ENCODE measurements around the gene CKAP4.

The CKAP4 gene

DNA sequence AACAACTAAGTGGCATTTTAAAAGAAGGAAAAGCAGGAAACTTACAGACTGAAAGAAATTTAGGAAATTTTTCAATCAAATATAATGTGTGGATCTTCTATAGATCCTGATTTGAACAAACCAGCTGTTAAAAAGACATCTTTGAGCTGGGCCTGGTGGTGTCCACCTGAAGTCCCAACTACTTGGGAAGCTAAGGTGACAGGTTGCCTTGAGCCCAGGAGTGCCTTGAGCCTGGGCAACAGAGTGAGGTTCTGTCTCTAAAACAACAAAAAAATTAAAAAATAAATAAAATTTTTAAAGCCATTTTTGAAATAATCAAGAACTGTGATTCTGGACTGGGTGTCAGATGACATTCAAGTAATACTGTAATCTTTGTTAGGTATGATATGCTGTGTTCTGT, 7.0 kb downstream of the CKAP4 start:
- H3K27ac ChIP-seq, result no peak overlapping the region
- TF ChIP-seq, protein P1, sequence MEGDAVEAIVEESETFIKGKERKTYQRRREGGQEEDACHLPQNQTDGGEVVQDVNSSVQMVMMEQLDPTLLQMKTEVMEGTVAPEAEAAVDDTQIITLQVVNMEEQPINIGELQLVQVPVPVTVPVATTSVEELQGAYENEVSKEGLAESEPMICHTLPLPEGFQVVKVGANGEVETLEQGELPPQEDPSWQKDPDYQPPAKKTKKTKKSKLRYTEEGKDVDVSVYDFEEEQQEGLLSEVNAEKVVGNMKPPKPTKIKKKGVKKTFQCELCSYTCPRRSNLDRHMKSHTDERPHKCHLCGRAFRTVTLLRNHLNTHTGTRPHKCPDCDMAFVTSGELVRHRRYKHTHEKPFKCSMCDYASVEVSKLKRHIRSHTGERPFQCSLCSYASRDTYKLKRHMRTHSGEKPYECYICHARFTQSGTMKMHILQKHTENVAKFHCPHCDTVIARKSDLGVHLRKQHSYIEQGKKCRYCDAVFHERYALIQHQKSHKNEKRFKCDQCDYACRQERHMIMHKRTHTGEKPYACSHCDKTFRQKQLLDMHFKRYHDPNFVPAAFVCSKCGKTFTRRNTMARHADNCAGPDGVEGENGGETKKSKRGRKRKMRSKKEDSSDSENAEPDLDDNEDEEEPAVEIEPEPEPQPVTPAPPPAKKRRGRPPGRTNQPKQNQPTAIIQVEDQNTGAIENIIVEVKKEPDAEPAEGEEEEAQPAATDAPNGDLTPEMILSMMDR (IDR thresholded peaks at IDR 0.05), result no peak
- no peak for TF ChIP-seq ZFX (IDR thresholded peaks at IDR 0.05; ENCODE audit: borderline replicate concordance)

DNA sequence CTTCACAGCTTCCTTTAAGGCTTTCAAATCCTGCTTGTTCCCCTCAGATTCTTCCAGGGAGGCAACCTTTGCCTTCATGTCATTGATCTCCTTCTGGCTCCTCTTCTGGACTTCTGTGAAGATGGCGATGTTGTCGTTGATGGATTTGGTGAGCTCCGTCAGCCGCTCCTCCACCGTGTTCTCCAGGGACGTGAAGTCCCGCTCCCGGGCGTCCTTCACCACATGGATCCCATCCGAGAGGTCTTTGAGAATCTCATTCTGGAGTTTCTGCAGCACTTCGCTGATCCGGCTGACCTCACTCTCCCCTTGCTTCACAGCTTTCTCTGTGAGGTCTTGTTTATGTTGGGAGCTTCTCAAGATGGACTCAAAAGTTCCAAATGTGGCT, 7.9 kb downstream of the CKAP4 start:
- TF ChIP-seq ZFX (IDR thresholded peaks at IDR 0.05; ENCODE audit: borderline replicate concordance), result no peak
- TF ChIP-seq, protein P1 (IDR thresholded peaks at IDR 0.05), result no peak
- no peak overlapping the region for H3K27ac ChIP-seq

DNA sequence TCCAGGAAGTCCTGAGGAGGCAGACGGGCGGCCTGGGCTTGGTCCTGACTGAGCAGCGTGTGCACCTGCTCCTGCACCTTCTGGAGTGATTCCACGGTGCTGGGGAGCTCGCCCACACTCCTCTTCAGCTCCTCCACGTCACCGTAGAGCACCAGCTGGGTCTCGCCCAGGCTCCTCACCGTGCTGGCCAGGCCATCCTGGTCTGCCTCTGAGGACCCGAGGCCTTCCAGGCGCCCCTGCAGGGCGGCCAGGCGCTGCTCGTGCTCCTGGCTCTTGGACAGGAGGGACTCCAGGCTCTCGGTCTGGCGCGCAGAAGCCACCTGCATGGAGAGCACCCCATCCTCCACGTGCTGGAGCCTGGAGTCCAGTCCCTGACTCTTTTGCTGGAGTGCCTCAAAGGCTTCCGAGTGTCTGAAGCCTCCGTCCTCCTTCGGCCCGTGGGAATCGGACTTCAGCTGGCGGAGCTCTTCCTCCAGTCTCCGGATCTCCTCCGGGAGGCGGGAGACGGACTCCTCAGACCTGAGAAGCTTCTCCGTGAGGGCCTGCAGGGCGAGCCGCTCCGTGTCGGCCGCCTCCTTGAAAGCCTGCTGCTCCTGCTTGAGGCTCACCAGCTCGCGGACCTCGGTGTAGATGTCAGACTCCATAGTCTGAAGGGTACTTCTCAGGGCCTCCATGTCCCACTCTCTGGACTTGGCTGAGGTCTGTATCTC, 8.4 kb downstream of the CKAP4 start:
- TF ChIP-seq ZFX (IDR thresholded peaks at IDR 0.05; ENCODE audit: borderline replicate concordance), result no peak
- TF ChIP-seq, protein P1 (IDR thresholded peaks at IDR 0.05), result no peak
- no peak overlapping the region for H3K27ac ChIP-seq

DNA sequence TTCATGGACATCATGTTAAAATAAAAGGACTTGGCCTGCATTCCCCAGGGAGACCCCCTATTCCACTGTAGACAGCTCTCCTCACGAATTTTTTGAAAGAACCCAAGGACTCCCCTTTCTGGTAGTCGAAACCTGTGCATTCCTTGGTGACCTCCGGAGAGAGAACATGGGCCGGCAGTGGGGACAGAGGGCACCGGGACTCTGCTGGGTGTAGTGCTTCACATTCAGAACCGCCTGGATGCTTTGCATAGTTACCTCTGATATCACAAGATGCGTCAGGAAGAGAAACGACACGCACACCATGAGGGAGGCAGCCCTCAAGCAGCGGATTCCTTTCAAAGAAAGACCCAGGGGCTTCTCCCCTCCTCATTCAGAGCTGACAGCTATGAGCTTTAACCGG, 9.7 kb downstream of the CKAP4 start:
- H3K27ac ChIP-seq, result no peak overlapping the region
- TF ChIP-seq ZFX (IDR thresholded peaks at IDR 0.05; ENCODE audit: borderline replicate concordance), result no peak
- TF ChIP-seq, protein P1 (IDR thresholded peaks at IDR 0.05), result no peak

DNA sequence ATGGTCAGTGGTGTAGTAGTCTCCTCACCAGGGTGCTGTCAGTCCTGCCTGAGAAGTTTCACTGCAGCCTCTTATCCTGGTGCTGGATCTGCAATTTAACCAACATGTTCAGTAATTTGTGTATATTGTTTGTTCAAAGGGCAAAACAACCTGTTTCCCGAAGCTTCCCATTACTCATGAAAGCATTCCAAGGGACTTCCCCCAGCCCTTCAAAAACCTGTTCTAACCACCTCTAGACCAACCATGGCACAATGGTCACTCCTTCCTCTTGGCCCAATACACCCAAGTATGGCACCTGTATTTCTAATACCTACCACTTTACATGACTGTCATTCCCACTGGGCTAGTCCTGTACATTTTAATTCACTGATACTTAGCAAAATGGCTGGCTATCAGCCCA, 12.1 kb downstream of the CKAP4 start:
- H3K27ac ChIP-seq, result no peak overlapping the region
- TF ChIP-seq, protein P1 (IDR thresholded peaks at IDR 0.05), result no peak
- no peak for TF ChIP-seq ZFX (IDR thresholded peaks at IDR 0.05; ENCODE audit: borderline replicate concordance)

DNA sequence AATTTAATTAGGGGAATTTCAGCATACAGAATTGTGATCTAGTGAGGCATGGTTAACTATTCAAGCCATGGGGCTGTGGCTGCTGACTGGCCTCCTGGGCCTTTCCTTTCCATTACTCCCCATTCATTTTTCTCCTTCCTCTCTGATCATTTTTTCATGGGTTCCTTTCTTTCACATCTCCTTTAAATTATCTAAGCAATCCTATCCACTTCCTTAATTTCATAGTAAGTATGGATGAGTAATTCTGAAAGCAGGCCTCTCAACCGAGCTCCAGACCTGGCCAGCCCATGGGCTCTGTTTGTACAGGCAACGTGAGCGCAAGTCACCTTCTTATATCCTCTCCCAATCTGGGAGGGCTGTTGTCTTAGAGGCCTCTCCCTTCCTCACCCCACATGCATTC, 13.4 kb downstream of the CKAP4 start:
- H3K27ac ChIP-seq, result no peak overlapping the region
- no peak for TF ChIP-seq ZFX (IDR thresholded peaks at IDR 0.05; ENCODE audit: borderline replicate concordance)
- TF ChIP-seq, protein P1 (IDR thresholded peaks at IDR 0.05), result no peak

DNA sequence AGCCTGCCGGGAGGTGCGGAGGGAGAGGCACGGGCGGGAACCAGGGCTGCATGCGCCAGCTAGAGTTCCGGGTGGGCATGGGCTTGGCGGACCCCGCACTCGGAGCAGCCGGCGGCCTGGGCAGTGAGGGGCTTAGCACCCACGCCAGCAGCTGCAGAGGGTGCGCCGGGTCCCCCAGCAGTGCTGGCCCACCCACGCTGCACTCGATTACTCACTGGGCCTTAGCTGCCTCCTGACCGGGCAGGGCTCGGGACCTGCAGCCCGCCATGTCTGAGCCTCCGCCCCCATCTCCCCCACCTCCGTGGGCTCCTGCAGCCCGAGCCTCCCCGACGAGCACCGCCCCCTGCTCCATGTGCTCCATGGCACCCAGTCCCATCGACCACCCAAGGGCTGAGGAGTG, 14.8 kb downstream of the CKAP4 start:
- no peak overlapping the region for H3K27ac ChIP-seq
- no peak for TF ChIP-seq ZFX (IDR thresholded peaks at IDR 0.05; ENCODE audit: borderline replicate concordance)
- TF ChIP-seq, protein P1 (IDR thresholded peaks at IDR 0.05), result no peak

Measured in 22Rv1 (cell line).